ENCODE results near the gene TNRC6A.
"Not testable (repeated sequence)": the region's sequence is repeated elsewhere in the genome, so short reads cannot be mapped to it uniquely, and the experiment has no call there.

TNRC6A gene

DNA sequence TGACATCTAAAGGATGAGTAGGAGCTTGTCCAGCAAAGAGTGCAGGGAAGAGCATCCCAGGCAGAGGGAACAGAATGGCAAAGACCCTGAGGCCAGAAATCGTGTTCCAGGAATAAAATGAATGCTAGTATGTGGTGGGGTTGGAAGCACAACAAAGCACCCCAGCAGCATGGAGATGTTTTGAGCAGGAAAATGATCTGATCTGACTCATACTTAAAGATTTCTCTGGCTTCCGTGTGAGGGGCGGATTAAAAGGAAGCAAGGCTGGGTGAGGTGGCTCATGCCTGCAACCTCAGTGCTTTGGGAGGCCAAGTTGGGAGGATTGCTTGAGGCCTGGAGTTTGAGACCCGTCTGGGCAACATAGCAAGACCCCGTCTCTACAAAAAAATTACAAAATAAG, 118.6 kb downstream of the TNRC6A start:
- no peak for DNase-seq

DNA sequence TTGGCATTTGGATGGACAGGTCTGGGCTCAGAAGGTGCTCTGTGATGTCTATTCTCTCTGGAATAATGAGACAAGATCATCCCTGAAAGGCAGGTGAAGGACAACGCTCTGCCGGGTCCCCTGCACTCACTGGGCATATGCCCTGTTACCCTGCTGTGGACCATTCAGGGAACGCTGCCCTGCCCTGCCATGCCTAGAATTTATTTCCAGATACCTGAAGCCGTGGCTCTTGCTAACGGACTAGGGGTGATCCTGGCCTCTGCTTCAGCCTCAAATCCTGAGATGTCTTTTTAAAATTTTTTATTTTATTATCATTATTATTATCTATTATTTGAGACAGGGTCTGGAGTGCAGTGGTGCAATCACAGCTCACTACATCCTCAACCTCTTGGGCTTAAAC, 120.2 kb downstream of the TNRC6A start:
- no peak for DNase-seq

DNA sequence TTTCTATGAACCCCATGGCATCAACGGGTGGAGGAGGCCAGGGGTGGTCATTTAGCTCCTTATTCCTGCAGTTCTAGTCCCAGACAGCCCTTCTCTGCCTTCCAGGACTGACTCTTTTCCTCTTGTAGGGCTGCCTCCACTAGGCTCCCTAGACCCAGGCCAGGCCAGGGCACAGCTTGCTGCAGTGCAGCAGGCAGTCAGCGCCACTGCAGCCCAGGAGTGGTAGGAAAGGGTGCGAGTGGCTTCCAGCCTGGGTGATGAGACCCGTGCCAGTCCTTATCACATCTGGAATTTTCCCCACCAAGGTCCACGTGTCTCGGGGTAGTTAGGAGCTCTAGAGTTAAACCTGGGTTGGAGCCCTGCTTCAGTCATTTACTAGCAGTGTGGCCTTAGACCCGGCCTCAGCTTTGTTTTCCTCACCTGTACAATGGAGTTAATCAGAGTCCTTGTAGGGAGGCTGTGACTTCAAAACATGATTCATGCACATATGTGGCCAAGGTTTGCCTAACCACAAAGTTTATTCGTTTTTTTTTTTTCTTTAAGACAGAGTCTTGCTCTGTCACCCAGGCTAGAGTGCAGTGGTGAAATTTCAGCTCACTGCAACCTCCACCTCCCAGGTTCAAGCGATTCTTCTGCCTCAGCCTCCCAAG, 121.0 kb downstream of the TNRC6A start:
- DNase-seq, result no peak

DNA sequence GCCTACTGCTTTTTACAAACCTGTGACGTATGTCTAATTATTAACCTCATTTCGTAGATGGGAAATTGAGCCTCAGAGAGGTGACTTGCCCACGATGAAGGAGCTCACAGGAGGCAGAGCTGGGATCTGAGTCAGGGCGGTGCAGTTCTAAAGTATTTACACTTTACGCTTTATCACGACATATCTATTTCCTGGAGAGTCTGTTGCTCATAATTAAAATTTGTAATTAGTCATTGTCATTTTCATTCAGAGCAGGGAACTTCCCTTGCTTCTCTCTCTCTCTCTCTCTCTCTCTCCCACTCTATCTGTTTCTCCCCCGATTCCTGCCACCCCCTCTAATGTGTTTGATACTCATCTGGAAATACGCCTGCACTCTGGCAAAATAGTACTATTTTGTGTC, 122.2 kb downstream of the TNRC6A start:
- no peak for DNase-seq

DNA sequence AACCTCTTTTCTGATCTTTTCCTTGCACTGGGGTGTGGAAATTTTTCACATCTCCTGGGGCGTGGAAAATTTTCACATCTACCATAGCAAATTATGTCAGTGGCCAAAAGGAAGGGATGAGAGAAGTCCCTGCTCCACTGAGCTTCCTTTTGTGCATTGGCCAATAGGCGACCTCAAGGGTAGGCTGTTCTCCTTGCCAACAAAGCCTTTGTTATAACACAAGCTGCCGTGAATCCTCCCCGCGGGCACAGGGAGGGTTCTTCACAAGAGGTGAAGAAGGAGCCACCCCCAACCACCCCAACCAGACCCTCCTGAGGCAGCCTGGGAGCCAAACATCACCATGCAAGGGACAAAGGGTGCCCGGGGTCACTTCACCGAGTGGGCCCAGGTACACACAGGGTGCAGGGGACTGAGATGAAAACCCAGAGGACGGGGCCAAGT, 122.8 kb downstream of the TNRC6A start:
- DNase-seq, result no peak

DNA sequence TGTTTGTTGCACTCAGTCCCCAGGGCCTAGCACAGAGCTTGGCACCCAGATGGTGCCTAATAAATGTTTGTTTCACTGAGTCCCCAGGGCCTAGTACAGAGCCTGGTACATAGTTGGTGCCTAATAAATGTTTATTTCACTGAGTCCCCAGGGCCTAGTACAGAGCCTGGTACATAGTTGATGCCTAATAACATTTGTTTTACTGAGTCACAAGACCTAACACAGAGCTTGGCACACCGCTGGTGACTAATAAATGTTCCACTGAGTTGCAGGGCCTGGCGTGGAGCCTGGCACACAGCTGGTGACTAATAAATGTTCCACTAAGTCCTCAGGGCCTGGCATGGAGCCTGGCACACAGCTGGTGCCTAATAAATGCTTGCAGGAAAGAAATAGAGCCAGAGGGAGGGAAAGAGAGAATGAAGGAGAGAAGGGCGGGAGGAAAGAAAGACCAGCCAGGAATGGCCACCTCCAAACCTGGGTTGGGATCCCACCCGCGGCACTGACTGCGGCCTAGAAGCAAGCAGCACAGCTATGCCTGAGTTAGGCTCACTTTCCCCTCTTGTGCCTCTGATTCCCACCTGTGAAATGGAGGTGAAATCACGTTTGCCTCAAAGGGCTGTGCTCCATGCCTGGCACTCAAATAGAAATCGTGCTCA, 123.8 kb downstream of the TNRC6A start:
- DNase-seq, result no peak

DNA sequence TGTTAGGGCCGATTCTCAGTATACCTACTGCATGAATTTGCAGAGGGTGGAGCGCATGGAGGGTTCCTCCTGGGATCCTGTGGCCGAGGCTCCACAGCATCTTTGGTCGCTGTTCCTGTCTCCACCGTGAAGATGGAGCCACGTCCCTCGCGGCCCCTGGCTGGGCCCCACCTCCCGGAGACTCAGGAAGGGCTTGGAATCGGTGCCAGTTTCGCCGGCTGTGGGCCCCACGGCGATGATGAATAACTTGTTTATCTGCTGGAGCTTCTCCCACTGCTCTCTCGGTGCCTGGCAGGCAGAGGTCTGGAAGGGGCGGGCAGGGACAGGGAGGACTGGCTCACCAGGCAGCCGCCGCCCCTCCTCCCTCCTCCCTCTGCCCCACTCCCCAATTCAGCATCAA, 124.4 kb downstream of the TNRC6A start:
- peak; percentile 17 to 69 for DNase-seq

DNA sequence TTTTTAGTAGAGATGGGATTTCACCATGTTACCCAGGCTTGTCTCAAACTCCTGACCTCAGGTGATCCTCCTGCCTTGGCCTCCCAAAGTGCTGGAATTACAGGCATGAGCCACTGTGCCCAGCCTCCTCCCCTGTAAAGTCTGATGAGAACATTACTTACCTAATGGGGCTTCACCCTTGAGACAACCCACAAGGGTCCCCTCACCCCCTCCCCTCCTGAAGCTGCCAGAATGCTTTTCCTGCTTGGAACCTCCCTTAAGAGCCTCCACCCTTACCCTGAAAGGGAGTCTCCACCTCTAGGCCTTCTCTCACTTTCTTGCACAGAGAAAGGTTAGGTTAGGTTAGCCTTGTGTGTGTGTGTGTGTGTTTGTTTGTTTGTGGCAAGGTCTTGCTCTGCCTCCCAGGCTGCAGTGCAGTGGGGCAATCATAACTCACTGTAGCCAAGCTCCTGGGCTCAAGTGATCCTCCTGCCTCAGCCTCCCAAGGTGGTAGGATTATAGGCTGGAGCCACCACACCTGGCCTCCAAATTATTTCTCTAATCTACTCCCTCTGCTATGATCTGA, 125.2 kb downstream of the TNRC6A start:
- no peak for DNase-seq

DNA sequence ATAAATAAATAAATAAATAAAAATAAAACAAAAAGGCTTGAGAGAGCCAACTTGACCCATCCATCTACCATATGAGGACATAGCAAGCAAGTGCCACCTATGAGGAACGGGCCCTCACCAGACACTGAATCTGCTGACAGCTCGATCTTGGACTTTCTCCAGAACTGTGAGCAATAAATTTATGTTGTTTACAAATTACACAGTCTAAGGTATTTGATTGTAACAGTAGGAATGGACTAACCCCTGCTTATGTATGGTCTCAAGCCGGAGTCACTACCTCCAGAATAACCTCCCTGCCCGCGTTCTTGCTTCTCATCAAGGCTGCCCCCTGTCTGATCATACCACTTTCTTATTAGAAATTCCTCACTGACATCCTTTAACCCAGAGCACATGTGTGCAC, 126.2 kb downstream of the TNRC6A start:
- no peak for DNase-seq

DNA sequence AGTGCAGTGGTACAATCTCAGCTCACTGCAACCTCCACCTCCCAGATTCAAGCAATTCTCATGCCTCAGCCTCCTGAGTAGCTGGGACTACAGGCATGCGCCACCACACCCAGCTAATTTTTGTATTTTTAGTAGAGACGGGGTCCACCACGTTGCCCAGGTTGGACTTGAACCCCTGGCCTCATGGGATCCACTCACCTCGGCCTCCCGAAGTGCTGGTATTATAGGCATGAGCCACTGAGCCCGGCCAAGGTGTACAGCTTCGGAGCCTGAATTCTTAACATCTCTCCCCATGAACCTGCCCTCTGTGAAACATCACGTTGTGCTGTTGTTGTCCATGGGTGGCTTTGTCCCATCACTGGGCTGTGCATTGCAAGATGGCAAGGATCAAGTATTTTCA, 127.4 kb downstream of the TNRC6A start:
- not testable (repeated sequence) for DNase-seq

DNA sequence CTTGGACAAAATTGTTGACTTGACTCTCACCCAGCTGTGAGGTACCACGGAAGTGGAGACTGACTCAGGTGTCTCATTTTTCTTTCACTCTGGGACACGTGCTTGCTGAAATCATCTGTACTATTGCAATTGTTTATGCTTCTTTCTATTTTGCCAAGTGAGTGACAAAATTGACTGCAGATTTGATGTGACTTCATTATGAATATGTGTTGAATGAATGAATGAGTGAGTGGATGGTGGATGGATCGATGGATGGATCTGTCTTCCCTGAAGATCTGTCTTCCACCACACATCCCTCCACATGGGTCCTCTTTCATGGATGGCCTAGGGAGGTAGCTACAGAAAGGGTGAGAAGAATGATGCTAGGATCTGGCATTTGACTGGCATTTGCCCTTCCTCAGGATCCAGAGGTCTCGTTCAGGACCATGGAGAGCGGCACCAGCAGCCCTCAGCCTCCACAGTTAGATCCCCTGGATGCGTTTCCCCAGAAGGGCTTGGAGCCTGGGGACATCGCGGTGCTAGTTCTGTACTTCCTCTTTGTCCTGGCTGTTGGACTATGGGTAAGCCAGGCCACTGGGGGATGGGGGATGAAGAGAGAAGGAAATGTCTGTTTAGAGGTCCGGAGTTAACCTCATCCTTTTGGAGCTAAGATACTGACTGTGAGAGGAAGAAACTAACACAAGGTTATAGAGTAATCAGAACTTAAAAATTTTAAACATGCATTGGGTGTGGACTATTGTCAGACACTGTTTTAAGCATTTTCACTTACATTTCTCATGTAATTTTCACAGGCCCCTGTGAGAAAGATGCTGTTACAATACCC, 129.0 kb downstream of the TNRC6A start:
- DNase-seq, result peak in 1 of 2 experiments; percentile 8

DNA sequence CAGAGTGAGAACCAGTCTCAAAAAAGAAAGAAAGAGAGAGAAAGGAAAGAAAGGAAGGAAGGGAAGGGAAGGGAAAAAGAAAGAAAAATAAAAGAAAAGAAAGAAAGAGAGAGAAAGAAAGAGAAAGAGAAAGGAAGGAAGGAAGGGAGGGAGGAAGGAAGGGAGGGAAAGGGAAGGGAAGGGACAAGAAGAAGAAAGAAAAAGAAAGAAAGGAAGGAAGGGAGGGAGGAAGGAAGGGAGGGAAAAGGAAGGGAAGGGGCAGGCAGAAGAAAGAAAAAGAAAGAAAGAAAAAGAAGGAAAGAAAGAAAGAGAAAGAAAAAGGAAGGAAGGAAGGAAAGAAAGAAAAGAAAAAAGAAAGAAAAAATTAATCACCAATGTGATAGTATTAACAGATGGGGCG, 132.0 kb downstream of the TNRC6A start:
- no peak for DNase-seq

DNA sequence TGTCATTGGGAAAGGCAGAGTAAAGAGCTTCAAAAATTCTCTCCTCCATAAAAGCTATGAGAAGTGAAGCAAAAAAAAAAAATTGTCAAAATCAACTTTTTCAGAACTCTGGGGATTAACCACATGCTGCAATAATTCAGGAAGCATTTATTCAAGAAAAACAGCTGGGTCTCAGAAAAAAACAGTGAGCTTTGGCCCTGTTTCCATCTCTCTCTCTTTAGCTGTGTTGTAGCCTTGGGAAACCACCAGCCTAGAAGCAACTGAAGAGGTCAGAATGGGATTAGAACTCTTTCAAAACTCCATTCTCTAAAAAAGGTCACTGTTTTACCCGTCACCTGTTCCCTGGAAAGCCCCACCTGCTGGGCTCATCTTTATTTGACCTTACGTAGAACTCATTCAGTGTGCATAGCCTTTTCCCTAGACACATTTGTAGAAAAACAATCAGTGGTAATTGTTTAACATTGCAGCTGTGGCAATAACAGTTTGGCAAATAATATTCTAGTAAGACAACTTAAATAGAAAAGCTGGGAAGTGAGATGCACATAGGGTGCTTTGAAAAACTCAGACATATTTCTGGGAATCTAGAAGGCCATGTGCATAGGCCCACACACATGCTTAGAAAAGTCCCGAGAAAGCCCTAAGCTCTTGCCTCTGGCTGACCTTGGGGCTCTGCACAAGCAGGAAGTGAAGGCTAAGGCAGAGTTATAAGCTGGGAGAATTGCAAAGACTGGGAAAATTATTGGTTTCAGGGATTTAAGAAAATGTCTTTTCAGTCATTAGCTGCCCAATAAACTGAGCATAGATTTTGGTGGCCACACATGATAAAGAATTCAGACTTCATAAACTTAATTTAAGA, 134.4 kb downstream of the TNRC6A start:
- DNase-seq, result no peak

DNA sequence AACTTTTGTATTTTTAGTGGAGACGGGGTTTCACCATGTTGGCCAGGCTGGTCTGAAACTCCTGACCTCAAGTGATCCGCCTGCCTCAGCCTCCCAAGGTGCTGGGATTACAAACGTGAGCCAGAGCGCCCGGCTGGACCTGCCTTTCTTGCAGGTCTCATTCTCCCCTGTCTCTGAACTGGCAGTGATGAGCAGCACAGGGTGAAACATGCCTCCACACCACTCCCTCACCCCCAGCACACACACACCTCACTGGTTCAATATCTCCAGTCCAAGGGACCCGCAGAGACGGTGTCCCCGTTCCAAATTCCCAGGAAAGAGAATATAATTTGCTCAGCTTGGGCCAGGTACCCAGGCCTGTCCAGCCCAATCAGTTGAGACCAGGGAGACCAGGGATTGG, 139.6 kb downstream of the TNRC6A start:
- no peak for DNase-seq

DNA sequence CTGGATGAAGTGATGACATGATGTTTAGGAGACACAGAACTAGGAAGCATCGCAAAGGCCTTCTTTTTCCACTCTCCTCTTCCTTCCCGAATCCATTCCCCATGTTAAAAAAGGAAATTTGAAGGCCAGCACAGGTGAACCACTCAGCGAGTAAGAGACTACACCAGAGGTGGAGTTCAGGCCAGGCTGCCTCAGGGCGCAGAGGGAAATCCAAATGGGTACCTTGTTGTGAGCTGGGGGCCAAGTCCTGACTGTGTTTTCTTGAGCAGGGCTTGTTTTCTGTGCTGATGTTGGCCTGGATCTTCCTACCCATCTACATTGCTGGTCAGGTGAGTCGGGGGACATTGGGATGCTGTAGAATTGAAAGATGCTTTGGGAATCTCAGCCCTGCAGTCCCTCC, 142.4 kb downstream of the TNRC6A start:
- no peak for DNase-seq

DNA sequence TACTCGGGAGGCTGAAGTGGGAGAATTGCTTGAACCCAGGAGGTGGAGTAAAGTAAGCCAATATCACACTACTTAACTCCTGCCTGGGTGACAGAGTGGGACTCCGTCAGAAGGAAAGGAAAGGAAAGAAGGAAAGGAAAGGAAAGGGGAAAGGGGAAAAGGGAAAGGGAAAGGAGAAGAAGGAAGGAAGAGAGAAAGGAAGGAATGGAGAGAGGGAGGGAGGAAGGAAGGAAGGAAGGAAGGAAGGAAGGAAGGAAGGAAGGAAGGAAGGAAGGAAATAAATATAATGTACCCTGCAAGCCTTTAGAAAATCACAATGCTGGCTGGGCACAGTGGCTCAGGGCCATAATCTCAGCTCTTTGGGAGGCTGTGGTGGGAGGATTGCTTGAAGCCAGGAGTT, 143.6 kb downstream of the TNRC6A start:
- DNase-seq, result no peak

DNA sequence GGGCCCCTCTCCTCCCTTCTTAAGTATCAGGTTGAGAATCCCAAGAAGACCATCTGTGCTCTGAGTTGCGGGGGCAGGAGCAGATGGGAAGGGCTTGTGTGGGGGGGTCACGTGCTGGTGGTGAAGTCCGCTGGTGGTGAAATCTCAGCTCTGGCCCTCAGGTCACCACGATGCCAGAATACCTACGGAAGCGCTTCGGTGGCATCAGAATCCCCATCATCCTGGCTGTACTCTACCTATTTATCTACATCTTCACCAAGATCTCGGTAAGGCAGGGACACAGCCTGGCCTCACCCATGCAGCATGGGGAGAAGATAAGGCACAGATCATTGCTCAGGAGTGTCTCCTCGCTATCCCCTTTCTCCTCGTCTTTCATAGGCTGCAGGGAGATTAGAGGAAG, 146.0 kb downstream of the TNRC6A start:
- no peak for DNase-seq

Measured in NCI-H446 (cell line).